Gastroesophageal sphincter (tissue), 3 donors: Measurements from ENCODE around the gene EIPR1.

ENCODE experiments used
- CTCF ChIP-seq, 4 experiments: fragments of 200-600 bp in 2 of 4; fragments of 450-650 bp in 2 of 4; sonication (generic) in 1 of 4; IDR thresholded peaks; one replicate each; pipeline ENCODE4 v1.5.1; 2017 to 2019; ENCODE audit warnings: antibody characterized with exemption in 4 of 4, mild to moderate bottlenecking in 2 of 4, moderate library complexity in 2 of 4
- POLR2A ChIP-seq, 2 donors: fragments of 450-650 bp; IDR thresholded peaks; one replicate each; pipeline ENCODE4 v1.6.1; 2017; ENCODE audit warnings: antibody characterized with exemption in 2 of 2, mild to moderate bottlenecking in 2 of 2, moderate library complexity in 1 of 2

GRCh38 chr2:3241971-3242746, 135.5 kb downstream of the EIPR1 start:
- TF ChIP-seq CTCF (IDR thresholded peaks at IDR 0.05) (no peak), POLR2A (IDR thresholded peaks at IDR 0.05) (no peak)
